Posterior cingulate gyrus (tissue), 11 donors: Measurements from ENCODE around the gene GPR141.

Experiments used
- DNase-seq, 10 donors: peaks; one replicate each; pipeline versions ENCODE4 v3.0.0 to v3.0.0-alpha.2; 2020 to 2021; ENCODE audit warnings: mixed read lengths in 3 of 10
- intact Hi-C: fragments of 100-400 bp; cut with DNase I; formaldehyde crosslinking; loops from one replicate; pipeline ENCODE4 v1.15.1; 2023

Gene GPR141

GRCh38 chr7:37683246-37684120 lies at the start of gene GPR141:
Gene GPR141, plus strand, starts transcription at chr7:37683766. Its CDS starts 56,628 bp downstream, at chr7:37740394.
- no peak for DNase-seq
- intact Hi-C loops: no loop called here

- intact Hi-C loops: no loop called here
These were observed 48.2 kb upstream of the GPR141 start for GRCh38 chr7:37635346-37635745.

GRCh38 chr7:37642028-37642540 lies 41.5 kb upstream of the GPR141 start:
- DNase-seq: peak in 1 of 10 donors; percentile 49
- intact Hi-C loops: loop anchor here (10.0 kb wide), 1 partner anchor 193 kb away; no protein-coding TSS in a partner anchor

More at GRCh38 chr7:37635346-37635745, 48.2 kb upstream of the GPR141 start:
- DNase-seq: no peak

GRCh38 chr7:37643876-37644275 lies 39.7 kb upstream of the GPR141 start:
- DNase-seq: peak in 2 of 10 donors; percentile 13 to 64
- intact Hi-C loops: loop anchor here (10.0 kb wide), 1 partner anchor 191 kb away; no protein-coding TSS in a partner anchor

GRCh38 chr7:37645282-37646050 lies 38.1 kb upstream of the GPR141 start:
- intact Hi-C loops: loop anchor here (10.0 kb wide), 1 partner anchor 189 kb away; no protein-coding TSS in a partner anchor
- DNase-seq: no peak

GRCh38 chr7:37656913-37657530 lies 26.5 kb upstream of the GPR141 start:
- DNase-seq: no peak

GRCh38 chr7:37657816-37658215 lies 25.8 kb upstream of the GPR141 start:
- no peak for DNase-seq
- intact Hi-C loops: no loop called here

More at GRCh38 chr7:37656913-37657530, 26.5 kb upstream of the GPR141 start:
- intact Hi-C loops: no loop called here

- intact Hi-C loops: no loop called here
- no peak for DNase-seq
These were observed 23.5 kb upstream of the GPR141 start for GRCh38 chr7:37659971-37660565.

- no peak for DNase-seq
- intact Hi-C loops: no loop called here
These were observed 23.0 kb upstream of the GPR141 start for GRCh38 chr7:37660614-37661013.

- DNase-seq: no peak
- intact Hi-C loops: no loop called here
These were observed 19.9 kb upstream of the GPR141 start for GRCh38 chr7:37663693-37664092.

- no peak for DNase-seq
- intact Hi-C loops: no loop called here
These were observed 18.1 kb upstream of the GPR141 start for GRCh38 chr7:37665352-37666022.

GRCh38 chr7:37666026-37666799 lies 17.4 kb upstream of the GPR141 start:
- no peak for DNase-seq
- intact Hi-C loops: no loop called here

GRCh38 chr7:37669818-37670217 lies 13.7 kb upstream of the GPR141 start:
- intact Hi-C loops: no loop called here
- DNase-seq: no peak

GRCh38 chr7:37670436-37670835 lies 13.1 kb upstream of the GPR141 start:
- no peak for DNase-seq
- intact Hi-C loops: no loop called here

GRCh38 chr7:37671876-37672275 lies 11.7 kb upstream of the GPR141 start:
- no peak for DNase-seq
- intact Hi-C loops: no loop called here

GRCh38 chr7:37672926-37673325 lies 10.6 kb upstream of the GPR141 start:
- intact Hi-C loops: no loop called here

GRCh38 chr7:37673523-37673922 lies 10.0 kb upstream of the GPR141 start:
- no peak for DNase-seq
- intact Hi-C loops: no loop called here

More at GRCh38 chr7:37672926-37673325, 10.6 kb upstream of the GPR141 start:
- no peak for DNase-seq

- no peak for DNase-seq
- intact Hi-C loops: no loop called here
These were observed 9.0 kb upstream of the GPR141 start for GRCh38 chr7:37674531-37674930.

GRCh38 chr7:37675749-37676148 lies 7.8 kb upstream of the GPR141 start:
- no peak for DNase-seq
- intact Hi-C loops: no loop called here
